ENCODE results near the gene PCLO.

- TF ChIP-seq CTCF (IDR thresholded peaks at IDR 0.05) (no peak), POLR2A (IDR thresholded peaks at IDR 0.05) (no peak), POLR2AphosphoS5 (IDR thresholded peaks at IDR 0.05) (no peak)
Observed at GRCh38 chr7:83105063-83105462, 57.6 kb downstream of the PCLO start.
